Natural killer cell (primary cell): ENCODE results near the gene CDH23. TPM values are rescaled to one million over a fixed set of nuclear protein-coding genes. Genes with fewer than 3 reads are reported as not detected.

Experiments used
- ATAC-seq, 3 donors: fragments of 150-1000 bp in 2 of 3; fragments of 200-7000 bp in 1 of 3; cut with Tn5 transposase; 1 replicate in 1 of 3; 2 replicates in 2 of 3; pipeline ENCODE4 v1.10.0; 2021; ENCODE audit warnings: mild to moderate bottlenecking in 2 of 3, moderate library complexity in 2 of 3
- DNase-seq, 2 donors: peaks; one replicate each; pipeline versions ENCODE4 v3.0.0 to v3.0.0-alpha.2; 2013 to 2021; ENCODE audit warnings: mixed read lengths in 1 of 2
- H3K27ac ChIP-seq: one replicate; pipeline ENCODE4 v1.5.1; 2013; ENCODE audit warnings: mild to moderate bottlenecking, low read length
- H3K27me3 ChIP-seq: one replicate; pipeline ENCODE4 v1.6.1; 2013; ENCODE audit warnings: low read length; ENCODE audit not compliant: control insufficient read depth, insufficient read depth
- H3K36me3 ChIP-seq: one replicate; pipeline ENCODE4 v1.6.1; 2013; ENCODE audit warnings: low read length; ENCODE audit not compliant: control insufficient read depth, insufficient read depth
- H3K4me1 ChIP-seq: one replicate; pipeline ENCODE4 v1.6.1; 2013; ENCODE audit warnings: low read length; ENCODE audit not compliant: control insufficient read depth, insufficient read depth
- H3K4me3 ChIP-seq: one replicate; pipeline ENCODE4 v1.5.1; 2013; ENCODE audit warnings: low read length
- H3K9me3 ChIP-seq: one replicate; pipeline ENCODE4 v1.6.1; 2013; ENCODE audit warnings: low read length; ENCODE audit not compliant: control insufficient read depth, insufficient read depth
- H3K27ac Mint-ChIP-seq, 2 donors: one replicate each; pipeline ENCODE4 v1.8.0; 2022; ENCODE audit warnings: mild to moderate bottlenecking in 2 of 2, mixed read lengths in 2 of 2, moderate library complexity in 1 of 2
- H3K27me3 Mint-ChIP-seq, 2 donors: one replicate each; pipeline ENCODE4 v1.8.0; 2022; ENCODE audit warnings: low read depth in 2 of 2, mixed read lengths in 2 of 2
- H3K36me3 Mint-ChIP-seq: one replicate; pipeline ENCODE4 v1.8.0; 2022; ENCODE audit warnings: mixed read lengths
- H3K4me1 Mint-ChIP-seq, 2 donors: one replicate each; pipeline ENCODE4 v1.8.0; 2022; ENCODE audit warnings: mixed read lengths in 2 of 2
- H3K4me3 Mint-ChIP-seq: one replicate; pipeline ENCODE4 v1.8.0; 2022; ENCODE audit warnings: mild to moderate bottlenecking, moderate library complexity, mixed read lengths
- H3K9me3 Mint-ChIP-seq, 2 donors: one replicate each; pipeline ENCODE4 v1.8.0; 2022; ENCODE audit warnings: mixed read lengths in 2 of 2
- WGBS: methylation state at CpG from one replicate; pipeline ENCODE4 v1.1.7; 2013; ENCODE audit warnings: missing lambda C conversion rate; ENCODE audit not compliant: insufficient coverage; 5-methylcytosine and 5-hydroxymethylcytosine counted together
- intact Hi-C: fragments of 100-400 bp; cut with micrococcal nuclease; formaldehyde crosslinking; loops from one replicate; pipeline ENCODE4 v1.14.2; 2022
- total RNA-seq, 4 donors: library from RNA; stranded (reverse); fragments of 120-200 nt in 1 of 4; gene quantifications; one replicate each; pipeline versions ENCODE4 v1.2.3 to v1.2.4, GENCODE V29; 2013 to 2022
- TF ChIP-seq, protein P1 (sequence below): fragments of 200-600 bp; IDR thresholded peaks from one replicate; pipeline ENCODE4 v1.8.0; 2022; ENCODE audit warnings: antibody characterized with exemption

Gene CDH23
- total RNA-seq, 3 donors from 2014 or later (not counting 1 experiment from before 2014, with no cell fraction given) = 1.2 to 6.0 (median 4.3) TPM

DNA sequence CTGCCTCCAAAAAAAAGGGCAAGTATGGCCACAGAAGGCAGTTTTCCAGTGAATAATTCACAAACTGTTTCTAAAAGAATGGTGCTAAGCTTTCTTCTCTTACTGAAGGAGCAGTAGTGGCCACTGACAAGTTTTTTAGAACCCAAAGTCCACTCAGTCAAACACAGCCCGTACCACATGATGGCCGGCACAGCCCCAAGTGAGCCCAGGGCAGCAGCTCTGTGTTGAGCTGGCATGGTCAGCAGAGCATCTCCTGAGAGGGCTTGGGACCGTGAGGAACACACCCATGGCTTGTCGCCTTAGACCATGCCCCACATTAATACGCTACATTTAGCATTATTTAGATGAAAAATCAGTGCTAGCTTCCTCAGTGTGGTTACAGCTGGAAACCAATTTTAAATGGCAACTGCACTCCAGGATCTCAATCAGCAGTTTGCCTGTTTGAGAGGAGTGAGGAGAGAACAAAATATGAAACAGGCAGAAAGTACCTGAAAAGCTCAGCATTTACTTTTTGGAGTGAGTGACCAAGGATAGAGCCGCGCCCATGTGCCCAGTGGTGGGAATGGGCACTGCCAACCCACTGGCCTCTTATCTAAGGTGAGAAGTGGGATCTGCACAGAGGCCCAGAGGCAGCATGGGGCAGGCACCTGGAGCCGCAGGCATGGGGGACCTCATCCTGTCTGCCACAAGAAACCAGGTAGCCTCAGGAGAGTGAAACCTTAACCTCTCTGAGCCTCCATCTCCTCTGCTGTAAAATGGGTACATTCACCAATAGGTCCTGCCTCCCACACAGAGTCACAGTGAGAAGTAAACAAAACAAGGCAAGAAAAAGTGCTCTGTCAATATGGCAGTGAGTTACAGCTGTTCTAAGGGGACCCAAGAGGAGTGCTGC is 437.0 kb downstream of the CDH23 start:
- Mint-ChIP-seq H3K27ac (no peak overlapping the region), H3K4me1 (peaks cover 31 to 47% of the 10 kb centered on the region in 2 donors), H3K9me3 (no peaks in the 10 kb centered on the region), H3K27me3 (no peaks in the 10 kb centered on the region), H3K4me3 (no peak overlapping the region), H3K36me3 (peaks cover 14% of the 10 kb centered on the region)
- TF ChIP-seq, protein P1, sequence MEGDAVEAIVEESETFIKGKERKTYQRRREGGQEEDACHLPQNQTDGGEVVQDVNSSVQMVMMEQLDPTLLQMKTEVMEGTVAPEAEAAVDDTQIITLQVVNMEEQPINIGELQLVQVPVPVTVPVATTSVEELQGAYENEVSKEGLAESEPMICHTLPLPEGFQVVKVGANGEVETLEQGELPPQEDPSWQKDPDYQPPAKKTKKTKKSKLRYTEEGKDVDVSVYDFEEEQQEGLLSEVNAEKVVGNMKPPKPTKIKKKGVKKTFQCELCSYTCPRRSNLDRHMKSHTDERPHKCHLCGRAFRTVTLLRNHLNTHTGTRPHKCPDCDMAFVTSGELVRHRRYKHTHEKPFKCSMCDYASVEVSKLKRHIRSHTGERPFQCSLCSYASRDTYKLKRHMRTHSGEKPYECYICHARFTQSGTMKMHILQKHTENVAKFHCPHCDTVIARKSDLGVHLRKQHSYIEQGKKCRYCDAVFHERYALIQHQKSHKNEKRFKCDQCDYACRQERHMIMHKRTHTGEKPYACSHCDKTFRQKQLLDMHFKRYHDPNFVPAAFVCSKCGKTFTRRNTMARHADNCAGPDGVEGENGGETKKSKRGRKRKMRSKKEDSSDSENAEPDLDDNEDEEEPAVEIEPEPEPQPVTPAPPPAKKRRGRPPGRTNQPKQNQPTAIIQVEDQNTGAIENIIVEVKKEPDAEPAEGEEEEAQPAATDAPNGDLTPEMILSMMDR = no peak
- intact Hi-C loops = no loop called here
- Histone ChIP-seq H3K4me1 (peaks cover 46% of the 10 kb centered on the region), H3K27me3 (no peaks in the 10 kb centered on the region), H3K9me3 (no peaks in the 10 kb centered on the region), H3K27ac (no peak overlapping the region), H3K36me3 (peaks cover 39% of the 10 kb centered on the region), H3K4me3 (no peak overlapping the region)
- 88% methylated on average over 8 of the region's 8 CpGs for WGBS
- DNase-seq (no peak), ATAC-seq (no peak)

DNA sequence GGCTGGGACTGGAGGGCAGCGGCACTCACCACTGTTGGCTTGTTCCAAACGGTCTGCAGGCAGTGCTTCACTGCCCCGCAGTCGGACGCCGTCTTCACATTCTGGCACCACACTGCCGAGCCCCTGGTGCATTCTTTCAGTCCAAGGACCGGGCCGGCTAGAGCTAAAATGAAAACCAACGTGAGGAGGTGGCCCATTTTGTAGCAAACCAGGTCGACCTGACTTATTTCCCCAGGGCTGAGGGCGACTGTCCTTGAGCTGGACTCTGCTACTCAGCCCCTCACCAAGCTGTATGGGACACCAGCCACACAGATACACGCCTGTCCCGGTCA is 437.6 kb downstream of the CDH23 start:
- Mint-ChIP-seq H3K9me3 (no peaks in the 10 kb centered on the region), H3K4me3 (no peak overlapping the region), H3K4me1 (peaks cover 33 to 51% of the 10 kb centered on the region in 2 donors), H3K36me3 (peaks cover 14% of the 10 kb centered on the region), H3K27ac (no peak overlapping the region), H3K27me3 (no peaks in the 10 kb centered on the region)
- ATAC-seq (no peak), DNase-seq (no peak)
- no peak overlapping the region for H3K27ac ChIP-seq
- H3K4me1 ChIP-seq = peaks cover 46% of the 10 kb centered on the region
- 96% methylated on average over 14 of the region's 14 CpGs for WGBS
- TF ChIP-seq, protein P1 = no peak
- intact Hi-C loops = no loop called here
- H3K27me3 ChIP-seq = no peaks in the 10 kb centered on the region
- no peak overlapping the region for H3K4me3 ChIP-seq
- H3K36me3 ChIP-seq = peaks cover 34% of the 10 kb centered on the region
- H3K9me3 ChIP-seq = no peaks in the 10 kb centered on the region

DNA sequence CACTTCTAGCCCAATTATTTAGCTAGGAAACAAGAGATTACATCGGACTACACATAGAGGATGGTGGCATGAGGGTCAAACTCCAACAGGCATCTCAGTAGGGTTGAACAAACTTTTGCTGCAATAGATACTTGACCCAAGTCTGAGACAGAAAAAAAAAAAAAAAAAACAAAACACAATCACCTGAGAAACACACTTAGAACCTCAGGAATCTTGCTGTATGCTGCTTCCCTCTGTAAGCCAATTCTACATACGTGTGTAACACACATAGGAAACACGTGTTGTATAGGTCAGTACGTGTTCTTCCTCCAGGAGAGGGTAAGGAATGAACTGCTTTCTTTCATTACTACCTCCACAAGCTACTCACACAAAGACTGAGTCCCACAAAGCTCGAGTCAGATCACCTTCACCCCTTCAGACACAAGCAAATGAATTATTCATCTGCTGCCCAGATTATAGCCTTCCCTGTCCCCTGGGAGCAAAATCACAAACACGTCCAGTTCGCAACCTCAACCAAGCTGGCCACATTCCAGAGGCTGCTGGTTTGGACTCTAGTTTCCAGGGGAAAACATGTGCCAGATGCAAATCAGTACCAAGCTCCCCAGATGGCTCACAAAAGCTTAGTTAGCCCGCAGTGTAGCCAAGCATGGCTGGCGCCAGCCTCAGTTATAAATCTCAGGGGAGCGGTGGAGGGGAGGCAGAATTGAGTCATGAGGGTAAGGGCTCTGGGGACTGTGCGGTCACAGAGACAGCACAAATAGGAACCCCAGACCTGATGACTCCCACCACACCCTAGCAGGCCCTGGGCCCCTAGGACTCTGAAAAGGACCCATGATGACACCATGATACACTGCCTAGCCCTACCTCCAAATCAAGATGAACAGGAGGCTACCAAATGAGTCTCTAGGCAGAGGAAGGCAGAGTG is 439.2 kb downstream of the CDH23 start:
- Histone ChIP-seq H3K27ac (peak overlapping the region; percentile 77), H3K4me1 (peaks cover 46% of the 10 kb centered on the region)

More for the DNA sequence above, 439.2 kb downstream of the CDH23 start:
- no peak overlapping the region for H3K4me3 Mint-ChIP-seq
- ATAC-seq (peak; percentile 24 to 41 (median 36)), DNase-seq (no peak)
- TF ChIP-seq, protein P1 = no peak
- H3K27ac Mint-ChIP-seq = peak overlapping the region in 1 of 2 donors; percentile 66
- Histone ChIP-seq H3K4me3 (no peak overlapping the region), H3K27me3 (no peaks in the 10 kb centered on the region), H3K9me3 (no peaks in the 10 kb centered on the region), H3K36me3 (peaks cover 22% of the 10 kb centered on the region)
- 77% methylated on average over 9 of the region's 11 CpGs for WGBS
- H3K4me1 Mint-ChIP-seq = peaks cover 45 to 64% of the 10 kb centered on the region in 2 donors
- H3K36me3 Mint-ChIP-seq = peaks cover 3% of the 10 kb centered on the region
- no peaks in the 10 kb centered on the region for H3K9me3 Mint-ChIP-seq
- no peaks in the 10 kb centered on the region for H3K27me3 Mint-ChIP-seq
- intact Hi-C loops = no loop called here
